Panc1 (cell line): Measurements from ENCODE around the gene PGBD2. TPM values are rescaled to one million over a fixed set of nuclear protein-coding genes. Genes with fewer than 3 reads are reported as not detected.

Experiments used
- ATAC-seq: fragments of 200-7000 bp; cut with Tn5 transposase; 2 replicates; pipeline ENCODE4 v1.9.1; 2020; ENCODE audit warnings: mild to moderate bottlenecking, moderate library complexity
- BruUV-seq: library from RNA; stranded (reverse); fragments of 400-500 nt; replicated peaks from 2 replicates; lab custom pipeline; 2021; lab: Mats Ljungman, UMichigan
- CTCF ChIA-PET: fragments of 300-600 bp; sonication (Branson Sonifier 250); formaldehyde crosslinking; loops from one replicate; lab custom pipeline; 2022; ENCODE audit warnings: antibody characterized with exemption; lab: Charles Lee
- POLR2A ChIA-PET: fragments of 300-600 bp; sonication (Branson Sonifier 250); formaldehyde crosslinking; loops from one replicate; lab custom pipeline; 2022; ENCODE audit warnings: antibody characterized with exemption; lab: Charles Lee
- DNase-seq: peaks from one replicate; pipeline ENCODE4 v3.0.0-alpha.2; 2010; ENCODE audit warnings: low read depth, low spot score
- H3K27ac ChIP-seq: 2 replicates; pipeline ENCODE4 v1.5.1; 2011; ENCODE audit warnings: mild to moderate bottlenecking, low read length, inconsistent platforms
- H3K27me3 ChIP-seq: fragments of 200-500 bp; sonication (Bioruptor generic); 2 replicates; pipeline ENCODE4 v1.6.0; 2014; ENCODE audit warnings: low read length, inconsistent platforms; ENCODE audit not compliant: control insufficient read depth, insufficient read depth
- H3K36me3 ChIP-seq: fragments of 200-500 bp; sonication (Bioruptor generic); 2 replicates; pipeline ENCODE4 v1.5.1; 2014; ENCODE audit warnings: inconsistent platforms, mild to moderate bottlenecking, low read length, moderate library complexity; ENCODE audit not compliant: control insufficient read depth, insufficient read depth
- H3K4me1 ChIP-seq: 2 replicates; pipeline ENCODE4 v1.5.1; 2011; ENCODE audit warnings: inconsistent platforms, mild to moderate bottlenecking, low read length, moderate library complexity; ENCODE audit not compliant: control insufficient read depth, insufficient read depth
- H3K4me3 ChIP-seq, 2 experiments: 2 replicates each; pipeline ENCODE4 v1.5.1; 2011 to 2012; ENCODE audit warnings: low read depth in 2 of 2, low read length in 2 of 2, mild to moderate bottlenecking in 2 of 2, inconsistent platforms in 1 of 2, moderate library complexity in 1 of 2
- H3K9me3 ChIP-seq: fragments of 200-500 bp; sonication (Bioruptor generic); 2 replicates; pipeline ENCODE4 v1.5.1; 2014; ENCODE audit warnings: low read depth, mild to moderate bottlenecking, inconsistent platforms, low read length, moderate library complexity; ENCODE audit not compliant: control insufficient read depth, insufficient read depth
- POLR2AphosphoS5 ChIP-seq: IDR thresholded peaks from 2 replicates; pipeline ENCODE4 v1.6.1; 2012; ENCODE audit warnings: mild to moderate bottlenecking, low read depth, low read length, moderate library complexity
- SIN3A ChIP-seq: IDR thresholded peaks from 2 replicates; pipeline ENCODE4 v1.6.1; 2012; ENCODE audit warnings: low read depth, mild to moderate bottlenecking, low read length, moderate library complexity, borderline replicate concordance; ENCODE audit not compliant: insufficient read depth
- TCF7L2 ChIP-seq: IDR thresholded peaks from 2 replicates; pipeline ENCODE4 v1.6.1; 2011; ENCODE audit warnings: mild to moderate bottlenecking, low read depth, low read length, inconsistent platforms
- in situ Hi-C: cut with HindIII; loops from 2 replicates; pipeline ENCODE4 v1.10.0; 2016; ENCODE audit warnings: low sequenced_read_pairs, low pct_unique_long_range_greater_than_20kb
- intact Hi-C: fragments of 100-400 bp; cut with micrococcal nuclease; formaldehyde crosslinking; loops from one replicate; pipeline ENCODE4 v1.10.0; 2022; ENCODE audit not compliant: unreplicated experiment
- total RNA-seq: library from RNA; stranded (reverse); gene quantifications from one replicate; pipeline ENCODE4 v1.2.1, GENCODE V29; 2021; ENCODE audit not compliant: unreplicated experiment
- TF ChIP-seq, protein P1 (sequence below): fragments of 450-650 bp; IDR thresholded peaks from 2 replicates; pipeline ENCODE4 v1.5.1; 2017; ENCODE audit warnings: mild to moderate bottlenecking
- TF ChIP-seq, protein P2 (sequence below), 2 experiments: IDR thresholded peaks; 2 replicates each; pipeline ENCODE4 v1.6.1; 2011 to 2012; ENCODE audit warnings: low read depth in 2 of 2, control low read depth in 1 of 2, low read length in 1 of 2, mild to moderate bottlenecking in 1 of 2, moderate library complexity in 1 of 2; ENCODE audit not compliant: insufficient read depth in 1 of 2

PGBD2 gene
- total RNA-seq, 1 experiment from 2014 or later, result 7.1 TPM

DNA sequence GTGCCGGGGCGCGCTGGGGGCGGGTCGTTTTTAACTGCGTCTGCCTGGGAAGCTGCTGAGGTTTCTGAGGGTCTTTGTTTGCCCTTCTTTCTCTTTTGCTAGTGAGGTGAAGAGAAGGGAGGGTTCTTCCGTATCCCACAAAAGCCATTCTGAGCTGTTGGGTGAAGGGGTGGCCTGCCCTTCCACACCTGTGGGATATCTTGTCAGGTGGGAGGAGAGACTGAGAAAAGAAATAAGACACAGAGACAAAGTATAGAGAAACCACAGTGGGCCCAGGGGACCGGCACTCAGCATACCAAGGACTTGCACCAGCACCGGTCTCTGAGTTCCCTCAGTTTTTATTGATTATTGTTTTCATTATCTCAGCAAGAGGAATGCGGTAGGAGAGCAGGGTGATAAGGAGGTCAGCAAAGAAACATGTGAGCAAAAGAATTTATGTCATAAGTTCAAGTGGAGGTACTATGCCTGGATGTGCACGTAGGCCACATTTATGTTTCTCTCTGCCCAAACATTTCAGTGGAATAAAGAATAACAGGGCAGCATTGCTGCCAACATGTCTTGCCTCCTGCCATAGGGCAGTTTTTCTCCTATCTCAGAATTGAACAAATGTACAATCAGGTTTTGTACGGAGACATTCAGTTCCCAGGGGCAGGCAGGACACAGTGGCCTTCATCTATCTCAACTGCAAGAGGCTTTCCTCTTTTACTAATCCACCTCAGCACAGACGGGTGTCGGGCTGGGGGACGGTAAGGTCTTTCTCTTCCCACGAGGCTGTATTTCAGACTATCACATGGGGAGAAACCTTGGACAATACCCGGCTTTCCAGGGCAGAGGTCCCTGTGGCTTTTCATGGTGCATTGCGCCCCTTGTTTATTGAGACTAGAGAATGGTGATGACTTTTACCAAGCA, 972 bp downstream of the PGBD2 start:
- Histone ChIP-seq H3K9me3 (no peaks in the 10 kb centered on the region), H3K4me1 (peaks cover 6% of the 10 kb centered on the region), H3K36me3 (no peaks in the 10 kb centered on the region; the same call in 1 of the 2 replicates), H3K27ac (peak overlapping the region; percentile 85), H3K4me3 (peak overlapping the region; percentile 67 to 91), H3K27me3 (no peaks in the 10 kb centered on the region; the same call in 1 of the 2 replicates)
- TF ChIP-seq, protein P1, sequence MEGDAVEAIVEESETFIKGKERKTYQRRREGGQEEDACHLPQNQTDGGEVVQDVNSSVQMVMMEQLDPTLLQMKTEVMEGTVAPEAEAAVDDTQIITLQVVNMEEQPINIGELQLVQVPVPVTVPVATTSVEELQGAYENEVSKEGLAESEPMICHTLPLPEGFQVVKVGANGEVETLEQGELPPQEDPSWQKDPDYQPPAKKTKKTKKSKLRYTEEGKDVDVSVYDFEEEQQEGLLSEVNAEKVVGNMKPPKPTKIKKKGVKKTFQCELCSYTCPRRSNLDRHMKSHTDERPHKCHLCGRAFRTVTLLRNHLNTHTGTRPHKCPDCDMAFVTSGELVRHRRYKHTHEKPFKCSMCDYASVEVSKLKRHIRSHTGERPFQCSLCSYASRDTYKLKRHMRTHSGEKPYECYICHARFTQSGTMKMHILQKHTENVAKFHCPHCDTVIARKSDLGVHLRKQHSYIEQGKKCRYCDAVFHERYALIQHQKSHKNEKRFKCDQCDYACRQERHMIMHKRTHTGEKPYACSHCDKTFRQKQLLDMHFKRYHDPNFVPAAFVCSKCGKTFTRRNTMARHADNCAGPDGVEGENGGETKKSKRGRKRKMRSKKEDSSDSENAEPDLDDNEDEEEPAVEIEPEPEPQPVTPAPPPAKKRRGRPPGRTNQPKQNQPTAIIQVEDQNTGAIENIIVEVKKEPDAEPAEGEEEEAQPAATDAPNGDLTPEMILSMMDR, result no peak
- TF ChIP-seq POLR2AphosphoS5, result no peak
- TF ChIP-seq, protein P2, sequence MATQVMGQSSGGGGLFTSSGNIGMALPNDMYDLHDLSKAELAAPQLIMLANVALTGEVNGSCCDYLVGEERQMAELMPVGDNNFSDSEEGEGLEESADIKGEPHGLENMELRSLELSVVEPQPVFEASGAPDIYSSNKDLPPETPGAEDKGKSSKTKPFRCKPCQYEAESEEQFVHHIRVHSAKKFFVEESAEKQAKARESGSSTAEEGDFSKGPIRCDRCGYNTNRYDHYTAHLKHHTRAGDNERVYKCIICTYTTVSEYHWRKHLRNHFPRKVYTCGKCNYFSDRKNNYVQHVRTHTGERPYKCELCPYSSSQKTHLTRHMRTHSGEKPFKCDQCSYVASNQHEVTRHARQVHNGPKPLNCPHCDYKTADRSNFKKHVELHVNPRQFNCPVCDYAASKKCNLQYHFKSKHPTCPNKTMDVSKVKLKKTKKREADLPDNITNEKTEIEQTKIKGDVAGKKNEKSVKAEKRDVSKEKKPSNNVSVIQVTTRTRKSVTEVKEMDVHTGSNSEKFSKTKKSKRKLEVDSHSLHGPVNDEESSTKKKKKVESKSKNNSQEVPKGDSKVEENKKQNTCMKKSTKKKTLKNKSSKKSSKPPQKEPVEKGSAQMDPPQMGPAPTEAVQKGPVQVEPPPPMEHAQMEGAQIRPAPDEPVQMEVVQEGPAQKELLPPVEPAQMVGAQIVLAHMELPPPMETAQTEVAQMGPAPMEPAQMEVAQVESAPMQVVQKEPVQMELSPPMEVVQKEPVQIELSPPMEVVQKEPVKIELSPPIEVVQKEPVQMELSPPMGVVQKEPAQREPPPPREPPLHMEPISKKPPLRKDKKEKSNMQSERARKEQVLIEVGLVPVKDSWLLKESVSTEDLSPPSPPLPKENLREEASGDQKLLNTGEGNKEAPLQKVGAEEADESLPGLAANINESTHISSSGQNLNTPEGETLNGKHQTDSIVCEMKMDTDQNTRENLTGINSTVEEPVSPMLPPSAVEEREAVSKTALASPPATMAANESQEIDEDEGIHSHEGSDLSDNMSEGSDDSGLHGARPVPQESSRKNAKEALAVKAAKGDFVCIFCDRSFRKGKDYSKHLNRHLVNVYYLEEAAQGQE (IDR thresholded peaks at IDR 0.05; ENCODE audit: insufficient read depth in 1 of 2, low read depth in 2 of 2, low read length in 1 of 2), result no peak
- TF ChIP-seq SIN3A, result no peak
- no peak for TF ChIP-seq TCF7L2
- ATAC-seq, result peak; percentile 5; the same call in 1 of the 2 replicates
- TSS peak; percentile 86 for BruUV-seq
- ChIA-PET CTCF (interaction anchor here (0.7 to 0.9 kb wide), 2 partner anchors 20 to 241 kb away, joined by 4 to 14 read pairs; no protein-coding TSS in a partner anchor), POLR2A (interaction anchor here (0.6 kb wide), 1 partner anchor 33 kb away, joined by 14 read pairs; no protein-coding TSS in a partner anchor)
- intact Hi-C loops, result loop anchor here (2.0 kb wide), 1 partner anchor 34 kb away; no protein-coding TSS in a partner anchor
- in situ Hi-C loops, result no loop called here
- no peak for DNase-seq

DNA sequence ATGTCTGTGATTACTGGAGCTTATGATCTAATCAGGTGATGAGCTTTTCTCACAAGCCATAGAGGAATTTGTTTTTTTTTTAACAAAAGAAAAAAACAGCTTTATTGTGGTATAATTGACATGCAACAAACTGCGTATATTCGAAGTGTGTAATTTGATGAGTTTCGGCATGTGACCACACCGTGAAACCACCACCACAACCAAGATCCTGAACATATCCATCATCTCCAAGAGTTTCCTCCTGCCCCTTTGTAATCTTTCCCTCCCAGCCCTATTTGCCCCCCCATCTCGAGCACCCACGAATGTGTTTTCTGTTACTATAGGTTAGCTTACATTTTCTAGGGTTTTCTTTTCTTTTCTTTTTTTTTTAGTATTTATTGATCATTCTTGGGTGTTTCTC, 4.7 kb downstream of the PGBD2 start:
- intact Hi-C loops, result no loop called here
- ATAC-seq (no peak), DNase-seq (no peak)
- in situ Hi-C loops, result no loop called here
- Histone ChIP-seq H3K27ac (no peak overlapping the region), H3K36me3 (peaks cover 4% of the 10 kb centered on the region; the same call in 1 of the 2 replicates), H3K9me3 (no peaks in the 10 kb centered on the region), H3K4me3 (no peak overlapping the region), H3K27me3 (no peaks in the 10 kb centered on the region), H3K4me1 (peaks cover 4% of the 10 kb centered on the region; the same call in 1 of the 2 replicates)
- no TSS peak for BruUV-seq
- TF ChIP-seq, protein P1, result no peak
- no peak for TF ChIP-seq POLR2AphosphoS5
- no peak for TF ChIP-seq SIN3A
- TF ChIP-seq TCF7L2, result no peak
- TF ChIP-seq, protein P2 (IDR thresholded peaks at IDR 0.05; ENCODE audit: insufficient read depth in 1 of 2, low read depth in 2 of 2, low read length in 1 of 2), result no peak
- POLR2A ChIA-PET, result no interaction called here
- CTCF ChIA-PET, result no interaction called here
